Eye (tissue), 1 donor: Measurements from ENCODE around the gene C2orf78.

Source experiments
- DNase-seq: peaks from one replicate; pipeline ENCODE4 v3.0.0-alpha.2; 2015

Gene C2orf78

DNA sequence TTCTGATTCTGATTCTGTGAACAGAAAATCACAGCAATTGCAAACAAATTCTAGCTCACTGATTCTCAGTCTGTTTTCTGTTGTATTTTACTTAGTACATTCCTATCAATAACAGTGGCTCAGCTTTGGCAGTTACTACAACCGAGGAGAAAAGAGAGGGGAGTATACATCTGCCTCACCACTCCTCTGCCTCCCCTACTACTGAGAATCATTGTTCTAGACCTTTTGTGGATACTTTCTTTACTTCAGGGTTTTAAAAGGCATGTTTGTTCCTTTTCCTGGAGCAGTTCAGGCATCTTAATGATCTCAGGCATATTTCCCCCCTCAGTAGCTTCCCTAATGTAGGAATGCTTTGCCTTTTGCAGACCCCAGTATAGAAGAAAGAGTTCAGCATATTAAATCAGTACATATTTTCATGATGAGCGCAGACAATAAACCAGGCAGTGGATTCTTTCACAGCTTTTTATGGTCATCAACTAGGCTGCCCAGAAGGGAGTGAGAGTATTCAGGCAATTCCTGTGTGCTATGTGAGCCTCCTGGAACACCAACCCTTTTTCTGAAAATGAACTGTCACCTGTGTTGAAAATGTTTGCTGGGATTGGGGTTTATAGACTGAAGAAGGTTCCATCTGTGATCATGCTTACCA lies 55.0 kb downstream of the C2orf78 start:
- DNase-seq = no peak

DNA sequence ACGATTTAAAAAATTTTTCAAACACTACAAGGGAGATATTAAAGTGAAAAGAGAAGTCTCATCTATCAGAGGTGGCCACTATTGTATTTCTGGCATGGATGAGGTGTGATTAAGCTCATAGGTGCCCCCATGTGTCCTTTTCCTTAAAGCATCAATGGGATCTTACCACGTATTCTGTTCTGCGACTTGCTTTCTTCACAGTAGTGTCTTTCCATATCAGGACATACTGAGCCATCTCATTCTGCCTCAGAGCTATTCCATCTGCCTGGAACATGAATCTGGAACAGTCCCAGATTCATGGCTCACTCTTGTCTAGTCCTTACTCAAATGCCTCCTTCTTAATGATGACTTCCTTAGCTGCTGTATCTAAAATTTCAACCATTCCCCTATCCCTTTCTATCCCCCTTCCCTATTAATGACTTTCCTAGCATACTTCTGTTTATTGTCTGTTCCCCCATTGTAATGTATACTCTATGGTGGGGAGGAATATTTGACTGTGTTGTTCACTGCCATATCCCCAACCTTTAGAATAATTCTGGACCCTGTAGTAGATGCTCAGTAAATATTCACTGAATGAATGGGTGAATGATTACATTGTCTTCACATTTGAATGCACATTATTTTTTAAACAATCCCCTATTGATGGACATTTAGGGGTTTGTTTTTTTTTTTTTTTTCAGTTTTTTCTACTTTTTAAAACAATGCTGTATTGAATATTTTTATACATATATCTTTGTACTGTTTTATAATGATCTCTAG lies 55.8 kb downstream of the C2orf78 start:
- no peak for DNase-seq

DNA sequence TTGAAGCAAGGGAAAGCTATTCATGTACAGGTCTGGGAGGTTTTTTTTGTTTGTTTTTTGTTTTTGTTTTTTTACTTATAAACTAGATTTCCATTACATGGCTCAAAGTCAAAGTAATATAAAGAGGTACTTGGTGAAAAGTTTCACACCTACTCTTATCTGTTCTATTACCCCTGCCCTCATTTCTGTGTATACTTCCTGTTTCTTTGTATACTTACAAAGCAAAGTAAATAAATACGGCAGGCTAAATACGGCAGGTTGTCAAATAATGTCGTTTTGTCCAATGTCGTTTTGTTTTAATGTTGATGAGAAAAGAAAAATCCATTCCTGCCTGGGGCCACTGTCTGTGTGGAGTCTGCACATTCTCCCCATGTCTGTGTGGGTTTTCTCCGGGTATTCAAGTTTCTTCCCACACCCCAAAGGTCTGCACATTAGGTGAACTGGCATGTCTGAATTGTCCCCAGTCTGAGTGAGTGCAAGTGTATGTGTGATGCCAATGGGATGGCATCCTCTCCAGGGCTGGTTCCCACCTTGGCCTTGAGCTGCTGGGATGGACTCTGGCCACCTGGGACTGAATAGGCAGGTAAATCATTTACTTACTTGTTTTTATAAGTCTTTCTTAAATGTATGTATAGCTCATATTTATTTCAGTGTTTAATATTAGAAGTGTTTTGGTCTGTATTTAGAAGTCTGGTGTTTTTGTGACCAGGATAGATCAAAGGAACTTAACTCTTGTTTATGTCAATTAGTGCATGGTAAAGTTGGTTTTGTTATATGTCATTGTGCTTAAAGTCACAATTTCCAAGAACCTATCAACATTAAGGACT lies 58.1 kb downstream of the C2orf78 start:
- DNase-seq = no peak

GRCh38 chr2:73842739-73843019 lies 58.7 kb downstream of the C2orf78 start:
- no peak for DNase-seq

DNA sequence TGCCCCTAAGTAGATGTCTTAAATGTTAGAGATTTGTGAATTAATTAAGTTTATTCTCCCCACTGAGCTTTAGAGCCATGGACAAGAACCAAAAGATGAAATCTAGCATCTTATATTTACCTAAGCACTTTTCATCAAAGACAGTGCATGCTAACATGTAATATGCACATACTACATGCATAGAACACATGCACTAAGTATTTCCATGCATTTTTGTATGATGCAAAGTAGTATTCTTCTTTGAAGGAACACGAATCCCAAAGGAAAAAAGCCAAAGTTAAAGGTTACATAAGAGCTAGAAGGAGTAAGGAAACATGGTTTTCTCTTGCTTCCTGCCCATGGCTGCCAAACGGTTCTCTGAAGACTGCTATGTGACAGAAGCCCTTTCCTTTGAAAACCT lies 60.1 kb downstream of the C2orf78 start:
- DNase-seq = no peak

GRCh38 chr2:73850009-73850408 lies 66.0 kb downstream of the C2orf78 start:
- DNase-seq = no peak

GRCh38 chr2:73851274-73851673 lies 67.3 kb downstream of the C2orf78 start:
- DNase-seq = no peak

DNA sequence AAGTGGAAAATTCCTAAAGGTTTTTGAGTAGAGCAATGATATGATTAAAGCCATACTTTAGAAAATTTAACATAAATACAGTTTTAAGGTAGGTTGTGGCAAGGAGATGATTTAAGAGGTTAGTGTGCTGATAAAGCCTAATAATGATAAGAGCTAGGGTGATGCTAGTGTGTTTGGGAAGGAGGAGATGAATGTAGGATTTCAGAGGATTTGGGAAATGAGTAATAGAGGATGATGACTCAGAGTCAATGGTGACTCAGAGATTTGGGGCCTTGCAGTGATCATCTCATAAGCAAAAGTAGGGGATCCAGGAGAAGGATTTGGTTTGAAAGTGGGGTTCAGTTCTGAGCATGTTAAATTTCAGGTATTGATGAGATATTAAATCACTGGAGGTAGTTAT lies 68.0 kb downstream of the C2orf78 start:
- DNase-seq = no peak

- DNase-seq = no peak
These were observed 71.5 kb downstream of the C2orf78 start for GRCh38 chr2:73855526-73855925.

DNA sequence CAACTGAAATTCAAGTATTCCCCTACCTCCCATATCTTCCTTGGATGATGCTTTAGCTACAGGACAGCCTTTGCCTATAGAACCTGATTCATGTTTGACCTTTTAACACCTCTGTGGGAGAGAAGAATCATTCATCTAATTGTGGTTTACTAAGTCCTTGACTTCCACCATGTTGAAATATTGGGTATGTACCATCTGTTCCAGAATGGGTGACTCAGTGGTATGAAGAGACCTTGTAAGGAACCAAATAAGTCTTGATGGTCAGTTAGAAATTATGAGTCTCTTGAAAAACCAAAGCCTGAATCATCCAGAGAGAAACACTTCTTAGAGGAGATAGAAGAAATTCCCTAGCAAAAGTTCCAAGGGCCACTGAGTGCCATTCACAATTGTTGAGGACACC lies 72.2 kb downstream of the C2orf78 start:
- DNase-seq = no peak

GRCh38 chr2:73859721-73860586 lies 76.0 kb downstream of the C2orf78 start:
- no peak for DNase-seq

DNA sequence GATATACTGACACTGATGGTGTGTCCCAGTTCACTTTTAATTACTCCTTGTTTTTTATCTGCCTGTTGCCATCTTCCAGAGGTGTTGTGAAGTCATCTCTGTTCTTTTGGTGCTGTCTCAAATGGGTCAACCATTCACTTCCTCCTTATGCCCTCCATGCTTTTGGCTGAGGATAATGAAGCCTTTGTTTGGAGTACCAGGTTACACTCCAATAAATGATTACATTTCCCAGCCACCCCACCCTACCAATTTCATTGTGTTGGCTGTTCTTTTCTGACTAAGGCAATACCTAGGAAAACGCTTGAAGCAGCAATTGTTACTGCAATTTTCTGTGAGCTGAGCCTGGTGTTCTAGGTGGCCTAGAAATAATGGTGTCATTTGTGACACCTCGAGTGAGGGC lies 79.0 kb downstream of the C2orf78 start:
- no peak for DNase-seq
